HepG2 (cell line): Measurements from ENCODE around the gene RUNX2. TPM values are rescaled to one million over a fixed set of nuclear protein-coding genes. Genes with fewer than 3 reads are reported as not detected.

Experiments used
- ATM ChIP-seq: fragments of 450-650 bp; IDR thresholded peaks from 2 replicates; pipeline ENCODE4 v1.7.1; 2017; ENCODE audit warnings: mild to moderate bottlenecking, borderline replicate concordance
- HOXA9 ChIP-seq: sonication (generic); formaldehyde crosslinking; IDR thresholded peaks from 2 replicates; pipeline ENCODE4 v1.8.1; 2022; ENCODE audit warnings: missing genetic modification reagents, mild to moderate bottlenecking, moderate library complexity, borderline replicate concordance
- MEIS1 ChIP-seq: sonication (generic); formaldehyde crosslinking; IDR thresholded peaks from 2 replicates; pipeline ENCODE4 v1.9.0; 2021; ENCODE audit warnings: mild to moderate bottlenecking, missing genetic modification reagents, moderate library complexity, borderline replicate concordance
- PHB2 ChIP-seq: fragments of 450-650 bp; IDR thresholded peaks from 2 replicates; pipeline ENCODE4 v1.6.1; 2018; ENCODE audit not compliant: partially characterized antibody
- REXO4 ChIP-seq: sonication (generic); formaldehyde crosslinking; IDR thresholded peaks from 2 replicates; pipeline ENCODE4 v1.8.0; 2022; ENCODE audit warnings: missing genetic modification reagents, mild to moderate bottlenecking, borderline replicate concordance
- ZNF839 ChIP-seq: sonication (generic); formaldehyde crosslinking; IDR thresholded peaks from 2 replicates; pipeline ENCODE4 v1.4.0; 2020; ENCODE audit warnings: missing genetic modification reagents, mild to moderate bottlenecking, borderline replicate concordance
- ZSCAN22 ChIP-seq: sonication (generic); formaldehyde crosslinking; IDR thresholded peaks from 2 replicates; pipeline ENCODE4 v1.4.0; 2020; ENCODE audit warnings: mild to moderate bottlenecking, missing genetic modification reagents
- polyA plus RNA-seq, 8 experiments: library from polyadenylated mRNA; depleted of rRNA in 3 of 8; stranded (reverse) in 7 of 8; unstranded in 1 of 8; fragments of >200 nt; fragmentation: Illumina TruSeq in 4 of 8; extraction: Trizol in 4 of 8; gene quantifications; 2 replicates each; pipeline versions ENCODE4 v1.2.1 to v1.2.3, GENCODE V29; 2011 to 2016; ENCODE audit warnings: low read depth in 4 of 8, missing spikeins in 1 of 8, mixed read lengths in 1 of 8; ENCODE audit not compliant: insufficient read depth in 1 of 8
- total RNA-seq, 5 experiments: library from RNA; depleted of rRNA; stranded (reverse); fragments of >200 nt; fragmentation: Illumina TruSeq; extraction: Trizol; gene quantifications; 2 replicates each; pipeline ENCODE4 v1.2.3, GENCODE V29; 2016; ENCODE audit warnings: low read depth in 1 of 5
- TF ChIP-seq, protein P1 (sequence below), 2 experiments: sonication (generic) in 1 of 2; formaldehyde crosslinking in 1 of 2; IDR thresholded peaks; 2 replicates each; pipeline versions ENCODE4 v1.6.1 to v1.9.0; 2014 to 2022; ENCODE audit warnings: antibody characterized with exemption in 1 of 2, borderline replicate concordance in 1 of 2, inconsistent platforms in 1 of 2, low read depth in 1 of 2, missing genetic modification reagents in 1 of 2
- TF ChIP-seq, protein P2 (sequence below): sonication (generic); formaldehyde crosslinking; IDR thresholded peaks from 2 replicates; pipeline ENCODE4 v1.4.0; 2020; ENCODE audit warnings: missing genetic modification reagents, borderline replicate concordance
- TF ChIP-seq, protein P3 (sequence below): sonication (generic); formaldehyde crosslinking; IDR thresholded peaks from 2 replicates; pipeline ENCODE4 v1.4.0; 2020; ENCODE audit warnings: missing genetic modification reagents
- TF ChIP-seq, protein P4 (sequence below): sonication (generic); formaldehyde crosslinking; IDR thresholded peaks from 2 replicates; pipeline ENCODE4 v1.9.0; 2021; ENCODE audit warnings: missing genetic modification reagents, mild to moderate bottlenecking, borderline replicate concordance

The RUNX2 gene
- total and polyA plus RNA-seq, 2 of the 13 experiments (the other 11 are each of a cell fraction or from before 2014, with no cell fraction given): not detected

DNA sequence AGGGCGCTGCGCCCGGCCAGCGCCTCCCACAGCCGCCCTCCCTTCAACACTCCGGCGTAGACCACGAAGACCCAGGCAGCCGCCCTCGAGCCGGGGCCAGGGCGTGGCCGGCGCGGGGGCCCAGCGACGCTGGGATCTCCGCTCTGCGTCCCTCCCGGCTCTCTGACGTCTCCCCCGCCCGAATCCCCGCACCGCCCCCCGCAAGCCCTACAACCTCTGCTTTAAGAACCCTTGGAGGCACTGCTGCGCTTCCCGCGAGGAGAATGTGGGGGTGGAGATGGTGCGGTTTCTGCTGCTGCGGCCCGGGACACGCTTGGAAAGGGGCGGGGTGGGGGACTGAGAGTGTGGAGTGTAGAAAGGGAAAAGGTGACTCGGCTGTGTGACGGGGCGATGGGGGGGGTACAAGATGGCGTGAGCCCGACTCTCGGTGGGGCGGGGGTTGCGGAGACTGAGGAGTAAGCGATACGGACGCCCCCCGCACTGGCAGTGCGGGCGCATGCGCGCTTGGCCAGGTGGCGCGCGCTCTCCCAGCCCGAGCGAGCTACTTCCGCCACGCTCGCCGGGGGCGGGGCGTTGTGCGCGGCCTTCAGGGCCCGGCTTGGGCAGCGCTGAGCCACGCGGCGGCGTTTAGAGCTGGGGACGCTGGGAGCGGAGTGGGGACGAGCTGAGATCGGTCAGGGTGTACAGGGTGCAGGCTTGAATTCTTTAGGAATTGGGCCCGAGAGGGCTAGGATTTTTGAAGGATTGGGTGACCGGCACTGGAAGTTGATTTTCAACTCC, 49.6 kb downstream of the RUNX2 start, which contains the start of gene SUPT3H (continued):
- TF ChIP-seq, protein P1, sequence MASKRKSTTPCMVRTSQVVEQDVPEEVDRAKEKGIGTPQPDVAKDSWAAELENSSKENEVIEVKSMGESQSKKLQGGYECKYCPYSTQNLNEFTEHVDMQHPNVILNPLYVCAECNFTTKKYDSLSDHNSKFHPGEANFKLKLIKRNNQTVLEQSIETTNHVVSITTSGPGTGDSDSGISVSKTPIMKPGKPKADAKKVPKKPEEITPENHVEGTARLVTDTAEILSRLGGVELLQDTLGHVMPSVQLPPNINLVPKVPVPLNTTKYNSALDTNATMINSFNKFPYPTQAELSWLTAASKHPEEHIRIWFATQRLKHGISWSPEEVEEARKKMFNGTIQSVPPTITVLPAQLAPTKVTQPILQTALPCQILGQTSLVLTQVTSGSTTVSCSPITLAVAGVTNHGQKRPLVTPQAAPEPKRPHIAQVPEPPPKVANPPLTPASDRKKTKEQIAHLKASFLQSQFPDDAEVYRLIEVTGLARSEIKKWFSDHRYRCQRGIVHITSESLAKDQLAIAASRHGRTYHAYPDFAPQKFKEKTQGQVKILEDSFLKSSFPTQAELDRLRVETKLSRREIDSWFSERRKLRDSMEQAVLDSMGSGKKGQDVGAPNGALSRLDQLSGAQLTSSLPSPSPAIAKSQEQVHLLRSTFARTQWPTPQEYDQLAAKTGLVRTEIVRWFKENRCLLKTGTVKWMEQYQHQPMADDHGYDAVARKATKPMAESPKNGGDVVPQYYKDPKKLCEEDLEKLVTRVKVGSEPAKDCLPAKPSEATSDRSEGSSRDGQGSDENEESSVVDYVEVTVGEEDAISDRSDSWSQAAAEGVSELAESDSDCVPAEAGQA (IDR thresholded peaks at IDR 0.05; ENCODE audit: low read depth): peak; percentile 55; the same call in 1 of the 2 replicates
- TF ChIP-seq, protein P1 (CRISPR knock-in tag; IDR thresholded peaks at IDR 0.05; ENCODE audit: borderline replicate concordance): peak; percentile 56
- TF ChIP-seq, protein P2, sequence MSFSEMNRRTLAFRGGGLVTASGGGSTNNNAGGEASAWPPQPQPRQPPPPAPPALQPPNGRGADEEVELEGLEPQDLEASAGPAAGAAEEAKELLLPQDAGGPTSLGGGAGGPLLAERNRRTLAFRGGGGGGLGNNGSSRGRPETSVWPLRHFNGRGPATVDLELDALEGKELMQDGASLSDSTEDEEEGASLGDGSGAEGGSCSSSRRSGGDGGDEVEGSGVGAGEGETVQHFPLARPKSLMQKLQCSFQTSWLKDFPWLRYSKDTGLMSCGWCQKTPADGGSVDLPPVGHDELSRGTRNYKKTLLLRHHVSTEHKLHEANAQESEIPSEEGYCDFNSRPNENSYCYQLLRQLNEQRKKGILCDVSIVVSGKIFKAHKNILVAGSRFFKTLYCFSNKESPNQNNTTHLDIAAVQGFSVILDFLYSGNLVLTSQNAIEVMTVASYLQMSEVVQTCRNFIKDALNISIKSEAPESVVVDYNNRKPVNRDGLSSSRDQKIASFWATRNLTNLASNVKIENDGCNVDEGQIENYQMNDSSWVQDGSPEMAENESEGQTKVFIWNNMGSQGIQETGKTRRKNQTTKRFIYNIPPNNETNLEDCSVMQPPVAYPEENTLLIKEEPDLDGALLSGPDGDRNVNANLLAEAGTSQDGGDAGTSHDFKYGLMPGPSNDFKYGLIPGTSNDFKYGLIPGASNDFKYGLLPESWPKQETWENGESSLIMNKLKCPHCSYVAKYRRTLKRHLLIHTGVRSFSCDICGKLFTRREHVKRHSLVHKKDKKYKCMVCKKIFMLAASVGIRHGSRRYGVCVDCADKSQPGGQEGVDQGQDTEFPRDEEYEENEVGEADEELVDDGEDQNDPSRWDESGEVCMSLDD (CRISPR knock-in tag): peak; percentile 87
- TF ChIP-seq MEIS1 (CRISPR knock-in tag): peak; percentile 4; the same call in 1 of the 2 replicates
- TF ChIP-seq PHB2: no peak
- TF ChIP-seq, protein P3, sequence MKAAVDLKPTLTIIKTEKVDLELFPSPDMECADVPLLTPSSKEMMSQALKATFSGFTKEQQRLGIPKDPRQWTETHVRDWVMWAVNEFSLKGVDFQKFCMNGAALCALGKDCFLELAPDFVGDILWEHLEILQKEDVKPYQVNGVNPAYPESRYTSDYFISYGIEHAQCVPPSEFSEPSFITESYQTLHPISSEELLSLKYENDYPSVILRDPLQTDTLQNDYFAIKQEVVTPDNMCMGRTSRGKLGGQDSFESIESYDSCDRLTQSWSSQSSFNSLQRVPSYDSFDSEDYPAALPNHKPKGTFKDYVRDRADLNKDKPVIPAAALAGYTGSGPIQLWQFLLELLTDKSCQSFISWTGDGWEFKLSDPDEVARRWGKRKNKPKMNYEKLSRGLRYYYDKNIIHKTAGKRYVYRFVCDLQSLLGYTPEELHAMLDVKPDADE (CRISPR knock-in tag): no peak; the same call in 1 of the 2 replicates
- TF ChIP-seq, protein P4, sequence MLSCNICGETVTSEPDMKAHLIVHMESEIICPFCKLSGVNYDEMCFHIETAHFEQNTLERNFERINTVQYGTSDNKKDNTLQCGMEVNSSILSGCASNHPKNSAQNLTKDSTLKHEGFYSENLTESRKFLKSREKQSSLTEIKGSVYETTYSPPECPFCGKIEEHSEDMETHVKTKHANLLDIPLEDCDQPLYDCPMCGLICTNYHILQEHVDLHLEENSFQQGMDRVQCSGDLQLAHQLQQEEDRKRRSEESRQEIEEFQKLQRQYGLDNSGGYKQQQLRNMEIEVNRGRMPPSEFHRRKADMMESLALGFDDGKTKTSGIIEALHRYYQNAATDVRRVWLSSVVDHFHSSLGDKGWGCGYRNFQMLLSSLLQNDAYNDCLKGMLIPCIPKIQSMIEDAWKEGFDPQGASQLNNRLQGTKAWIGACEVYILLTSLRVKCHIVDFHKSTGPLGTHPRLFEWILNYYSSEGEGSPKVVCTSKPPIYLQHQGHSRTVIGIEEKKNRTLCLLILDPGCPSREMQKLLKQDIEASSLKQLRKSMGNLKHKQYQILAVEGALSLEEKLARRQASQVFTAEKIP (CRISPR knock-in tag): no peak
- no peak for TF ChIP-seq ATM
- TF ChIP-seq ZNF839: peak; percentile 74; the same call in 1 of the 2 replicates
- peak; percentile 92; the same call in 1 of the 2 replicates for TF ChIP-seq HOXA9 (CRISPR knock-in tag)
- no peak for TF ChIP-seq REXO4
- TF ChIP-seq ZSCAN22 (CRISPR knock-in tag): 0 out of 2 replicates have a peak, but pooled peaks have one; percentile 22
